T follicular helper cell (primary cell): ENCODE results near the gene NDUFB2.
"Not testable (repeated sequence)": the region's sequence is repeated elsewhere in the genome, so short reads cannot be mapped to it uniquely, and the experiment has no call there.

Experiments
- DNase-seq: peaks from one replicate; pipeline ENCODE4 v3.0.0-alpha.2; 2020; ENCODE audit warnings: low read depth

The NDUFB2 gene

GRCh38 chr7:140689199-140690152, 7.0 kb upstream of the NDUFB2 start:
- DNase-seq: no peak

DNA sequence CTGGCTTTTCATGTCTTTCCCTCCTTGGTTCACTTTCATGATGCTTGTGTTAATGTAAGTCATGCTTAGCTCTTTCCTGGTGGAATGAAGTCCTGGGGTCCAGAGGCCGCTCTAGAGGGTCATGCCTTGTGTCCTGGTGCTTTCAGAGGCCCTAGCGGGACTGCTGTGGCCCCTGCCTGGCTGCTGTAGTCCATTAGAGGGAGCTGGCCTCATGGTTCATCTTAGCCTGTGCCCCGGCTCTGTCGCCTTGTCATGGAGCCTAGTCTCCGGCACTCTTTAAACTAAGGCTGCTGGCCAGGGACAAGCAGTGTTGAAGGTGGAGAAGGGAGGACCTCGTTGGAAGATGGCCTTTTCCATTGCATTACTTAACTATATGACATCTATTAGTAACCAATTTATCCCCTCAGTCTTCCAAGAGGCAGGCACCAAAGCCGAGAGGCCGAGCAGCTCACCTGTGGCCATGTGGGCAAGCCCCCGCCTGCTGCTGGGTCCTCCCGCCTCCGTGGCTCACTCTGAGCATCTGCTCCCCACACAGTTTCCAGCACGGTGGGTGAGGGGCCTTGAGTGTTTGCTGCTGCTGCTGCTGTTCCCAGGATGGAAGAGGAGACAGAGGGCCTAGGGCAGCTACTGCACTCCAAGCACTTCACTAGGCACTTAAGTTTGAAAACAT, 5.0 kb upstream of the NDUFB2 start:
- DNase-seq: no peak

- DNase-seq: not testable (repeated sequence)
Observed at GRCh38 chr7:140693849-140694248, 2.7 kb upstream of the NDUFB2 start.

- no peak for DNase-seq
Observed at GRCh38 chr7:140694592-140694991, 1.9 kb upstream of the NDUFB2 start.

DNA sequence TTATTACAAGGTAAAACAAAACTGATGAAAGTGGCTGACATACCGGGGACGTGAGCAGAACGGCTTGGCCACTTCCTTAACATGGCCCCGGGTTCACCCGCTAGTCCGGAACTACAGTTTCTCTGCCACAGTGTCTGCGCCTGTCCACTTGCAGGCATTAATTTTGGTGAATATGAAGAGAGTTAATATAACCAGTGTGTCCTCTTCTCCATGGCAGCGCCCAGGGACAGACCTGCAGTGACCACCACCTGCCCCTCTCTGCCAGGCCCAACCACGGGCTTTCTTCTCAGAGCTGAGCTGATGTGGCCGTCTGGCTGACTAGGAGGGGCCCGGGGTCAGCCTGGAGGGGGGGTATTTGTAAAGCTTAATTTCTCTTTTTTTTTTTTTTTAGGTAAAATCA, 1.1 kb upstream of the NDUFB2 start:
- DNase-seq: no peak

DNA sequence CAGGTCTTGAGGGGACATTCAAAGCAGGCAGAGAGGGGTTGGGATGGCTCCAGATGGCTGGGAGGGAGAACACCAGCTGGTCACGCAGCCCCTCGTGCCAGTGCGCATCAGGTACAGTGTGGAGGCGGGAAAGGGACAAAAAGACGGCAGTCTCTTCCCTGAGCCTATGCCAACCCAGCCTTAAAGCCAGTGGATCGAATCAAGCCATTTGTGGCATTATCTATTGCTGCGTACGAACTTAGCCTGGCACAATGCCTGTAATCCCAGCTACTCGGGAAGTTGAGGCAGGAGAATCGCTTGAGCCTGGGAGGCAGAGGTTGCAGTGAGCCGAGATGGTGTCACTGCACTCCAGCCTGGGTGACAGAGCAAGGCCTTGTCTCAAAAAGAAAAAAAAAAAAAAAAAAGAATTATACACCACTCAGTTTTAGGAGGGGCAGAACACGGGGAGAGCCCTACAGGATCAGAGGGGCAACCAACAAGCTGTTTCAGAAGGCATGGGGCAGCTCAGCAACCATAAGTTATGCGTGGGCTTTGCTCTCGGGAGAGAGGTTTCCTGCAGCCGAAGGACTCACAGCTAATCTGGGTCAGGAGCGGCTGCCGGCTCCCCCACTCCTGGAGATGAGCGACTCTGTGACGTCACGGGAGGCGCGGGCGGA, 356 bp upstream of the NDUFB2 start:
- peak; percentile 93 for DNase-seq

- DNase-seq: no peak
Observed at GRCh38 chr7:140697447-140698143, 1.1 kb downstream of the NDUFB2 start.

DNA sequence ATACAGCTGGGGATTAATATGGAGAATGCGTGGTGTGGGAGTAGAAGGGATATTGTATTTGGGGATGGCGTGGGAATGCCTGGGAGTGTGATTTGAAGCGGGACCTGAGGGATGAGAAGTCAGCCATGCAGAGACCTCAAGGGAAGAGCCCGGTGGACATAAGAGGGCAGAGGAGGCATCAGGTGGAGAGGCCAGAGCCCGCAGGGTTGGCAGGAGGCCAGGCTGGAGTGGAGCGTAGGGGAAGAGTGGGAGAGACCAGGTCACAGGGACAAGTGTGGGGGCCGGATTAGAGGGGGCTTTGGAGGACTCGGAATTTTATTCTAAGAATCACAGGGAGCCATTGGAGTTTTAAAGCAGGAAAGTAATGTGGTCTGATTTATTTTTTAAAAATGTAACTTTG, 2.0 kb downstream of the NDUFB2 start:
- no peak for DNase-seq

DNA sequence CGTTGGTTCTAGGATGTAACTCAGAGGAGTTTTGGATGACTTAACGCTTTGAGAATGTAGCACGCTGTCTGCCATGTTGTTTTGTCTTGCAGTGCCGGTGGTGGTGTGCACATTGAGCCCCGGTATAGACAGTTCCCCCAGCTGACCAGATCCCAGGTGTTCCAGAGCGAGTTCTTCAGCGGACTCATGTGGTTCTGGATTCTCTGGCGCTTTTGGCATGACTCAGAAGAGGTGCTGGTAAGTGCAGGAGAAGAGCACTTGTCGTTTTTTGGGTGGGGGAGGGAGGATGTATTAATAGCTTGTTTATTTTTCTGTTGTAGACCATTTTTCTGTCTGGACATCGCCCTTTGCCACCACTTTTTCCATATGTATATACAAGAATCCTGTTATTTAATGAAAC, 6.3 kb downstream of the NDUFB2 start:
- DNase-seq: no peak

GRCh38 chr7:140704205-140704604, 7.7 kb downstream of the NDUFB2 start:
- DNase-seq: no peak

- no peak for DNase-seq
Observed at GRCh38 chr7:140707132-140707531, 10.6 kb downstream of the NDUFB2 start.

- not testable (repeated sequence) for DNase-seq
Observed at GRCh38 chr7:140708764-140709163, 12.3 kb downstream of the NDUFB2 start.

DNA sequence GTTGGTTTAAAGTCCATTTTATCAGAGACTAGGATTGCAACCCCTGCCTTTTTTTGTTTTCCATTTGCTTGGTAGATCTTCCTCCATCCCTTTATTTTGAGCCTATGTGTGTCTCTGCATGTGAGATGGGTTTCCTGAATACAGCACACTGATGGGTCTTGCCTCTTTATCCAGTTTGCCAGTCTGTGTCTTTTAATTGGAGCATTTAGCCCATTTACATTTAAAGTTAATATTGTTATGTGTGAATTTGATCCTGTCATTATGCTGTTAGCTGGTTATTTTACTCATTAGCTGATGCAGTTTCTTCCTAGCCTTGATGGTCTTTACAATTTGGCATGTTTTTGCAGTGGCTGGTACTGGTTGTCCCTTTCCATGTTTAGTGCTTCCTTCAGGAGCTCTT, 15.9 kb downstream of the NDUFB2 start:
- DNase-seq: not testable (repeated sequence)

DNA sequence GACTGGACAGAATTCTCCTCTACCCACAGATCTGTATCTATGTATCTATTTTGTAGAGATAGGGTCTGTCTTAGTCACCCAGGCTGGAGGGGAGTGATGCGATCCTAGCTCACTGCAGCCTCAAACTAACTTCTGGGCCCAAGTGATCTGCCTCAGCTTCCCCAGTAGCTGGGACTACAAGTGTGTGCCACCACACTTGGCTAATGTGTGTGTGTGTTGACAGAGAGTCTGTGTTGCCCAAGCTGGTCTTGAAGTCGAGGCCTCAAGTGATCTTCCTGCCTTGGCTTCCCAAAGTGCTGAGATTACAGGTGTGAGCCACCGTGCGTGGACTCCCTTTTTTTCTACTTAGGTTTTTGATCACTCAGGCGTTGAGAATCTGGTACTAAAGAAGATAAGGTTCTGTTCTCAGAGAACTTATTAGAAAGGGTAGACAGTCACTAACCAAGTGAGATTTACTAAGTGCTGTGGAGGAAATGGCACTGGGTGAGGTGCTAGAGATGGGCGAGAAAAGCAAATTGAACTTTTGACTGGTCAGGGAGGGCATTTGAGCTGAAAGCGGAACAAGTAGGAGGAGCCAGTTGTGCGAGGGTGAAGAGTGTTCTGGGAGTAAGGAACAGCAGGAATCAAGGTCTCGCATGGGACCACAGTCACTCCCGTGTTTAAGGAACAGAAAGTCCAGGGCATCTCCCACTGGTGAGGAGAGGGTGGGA, 18.0 kb downstream of the NDUFB2 start:
- no peak for DNase-seq

GRCh38 chr7:140719721-140720120, 23.2 kb downstream of the NDUFB2 start:
- DNase-seq: no peak

DNA sequence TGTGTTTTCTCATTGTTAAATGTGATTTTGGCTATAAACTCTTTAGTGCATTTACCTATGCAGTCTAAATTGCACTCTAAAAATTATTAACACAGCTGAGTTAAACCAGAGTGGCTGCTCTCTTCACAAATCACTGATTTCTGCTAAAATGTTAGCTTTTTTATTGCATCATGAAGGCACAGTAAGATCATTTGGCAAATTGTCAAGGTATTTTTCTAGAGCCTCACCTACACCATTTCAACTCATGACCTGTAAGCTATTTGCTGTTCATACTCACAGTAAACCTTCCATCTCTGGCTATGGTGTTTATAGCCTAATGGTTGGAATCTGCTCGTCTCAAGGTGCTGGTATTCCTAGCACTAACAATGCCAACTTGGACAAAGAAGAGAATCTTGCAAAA, 25.7 kb downstream of the NDUFB2 start:
- DNase-seq: no peak

DNA sequence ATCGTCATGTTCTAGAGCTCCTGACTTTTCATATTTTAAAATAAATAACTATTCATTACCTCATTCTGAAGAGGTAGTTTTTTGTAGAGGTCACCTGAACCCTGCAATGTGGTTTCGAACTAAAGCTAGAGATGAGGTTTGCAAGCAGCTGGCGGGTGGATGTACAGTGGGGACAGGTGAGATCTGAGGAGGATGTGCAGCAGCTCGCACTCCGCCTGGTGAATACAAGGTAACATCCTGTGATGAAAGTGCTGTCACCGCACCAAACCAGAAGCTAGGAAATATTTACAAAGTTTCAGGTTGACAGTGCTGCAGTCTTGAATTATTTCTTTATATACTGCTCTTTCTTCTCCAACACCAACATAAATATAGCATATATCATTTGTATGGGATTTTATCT, 26.5 kb downstream of the NDUFB2 start:
- DNase-seq: peak; percentile 29

GRCh38 chr7:140723574-140723973, 27.1 kb downstream of the NDUFB2 start:
- DNase-seq: no peak

- DNase-seq: no peak
Observed at GRCh38 chr7:140724706-140725105, 28.2 kb downstream of the NDUFB2 start.

DNA sequence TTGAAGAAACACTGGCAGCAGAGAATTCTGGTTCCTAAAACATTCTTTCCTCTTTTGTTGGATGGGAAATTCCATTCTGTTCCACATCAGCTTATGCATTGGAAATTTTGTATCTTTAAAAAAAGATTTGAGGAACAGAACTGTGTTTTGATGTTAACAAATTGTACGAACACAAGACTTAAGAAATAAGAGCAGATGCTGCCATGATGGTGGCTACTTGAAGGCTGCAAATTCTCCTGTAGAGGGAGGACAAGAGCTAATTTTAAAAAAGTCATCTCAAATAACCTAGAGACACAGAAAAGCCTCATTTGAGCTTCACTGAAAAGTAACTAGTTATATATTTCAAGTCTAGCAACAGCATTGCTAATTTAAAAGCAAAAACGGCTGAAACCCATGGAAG, 29.8 kb downstream of the NDUFB2 start:
- DNase-seq: no peak

DNA sequence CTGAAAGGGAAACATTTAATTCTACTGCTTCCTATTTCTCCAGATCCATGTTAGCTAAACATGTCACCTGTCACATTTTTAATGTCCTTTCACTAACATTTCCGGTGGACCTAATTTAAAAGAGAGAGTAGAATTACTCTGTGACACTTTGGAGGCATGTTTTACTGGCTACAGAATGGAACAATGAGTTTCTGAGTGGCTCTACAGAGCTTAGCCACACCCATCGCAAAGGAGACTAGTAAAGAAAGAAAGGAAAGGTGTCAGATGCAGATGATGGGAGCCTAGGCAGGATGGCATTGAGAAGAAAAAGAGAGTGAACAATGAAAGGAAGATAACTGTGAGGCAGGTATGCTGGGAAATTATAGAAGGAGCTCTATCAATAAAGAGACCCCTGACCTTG, 35.9 kb downstream of the NDUFB2 start:
- no peak for DNase-seq
